H9 (cell line): Measurements from ENCODE around the gene RGS3. TPM values are rescaled to one million over a fixed set of nuclear protein-coding genes. Genes with fewer than 3 reads are reported as not detected.

ENCODE experiments used
- DNase-seq: peaks from one replicate; pipeline ENCODE4 v3.0.0-alpha.2; 2017
- H2AFZ ChIP-seq: one replicate; pipeline ENCODE4 v1.6.1; 2013; ENCODE audit warnings: mild to moderate bottlenecking, low read length, control low read depth, moderate library complexity
- H2AK5ac ChIP-seq: 2 replicates; pipeline ENCODE4 v1.6.1; 2013; ENCODE audit warnings: low read length, control low read depth, mixed read lengths; ENCODE audit not compliant: insufficient read length
- H2BK120ac ChIP-seq: one replicate; pipeline ENCODE4 v1.6.1; 2013; ENCODE audit warnings: low read depth, mild to moderate bottlenecking, low read length, control low read depth, inconsistent platforms; ENCODE audit not compliant: poor library complexity, severe bottlenecking
- H2BK12ac ChIP-seq: 2 replicates; pipeline ENCODE4 v1.6.1; 2013; ENCODE audit warnings: low read length, control low read depth, mixed read lengths, low read depth; ENCODE audit not compliant: insufficient read length
- H2BK15ac ChIP-seq: 2 replicates; pipeline ENCODE4 v1.6.1; 2013; ENCODE audit warnings: low read depth, low read length, control low read depth
- H2BK20ac ChIP-seq: one replicate; pipeline ENCODE4 v1.6.1; 2013; ENCODE audit warnings: low read depth, mild to moderate bottlenecking, low read length, control low read depth, inconsistent platforms; ENCODE audit not compliant: poor library complexity, severe bottlenecking
- H2BK5ac ChIP-seq: 2 replicates; pipeline ENCODE4 v1.6.1; 2013; ENCODE audit warnings: low read length, control low read depth, mixed read lengths; ENCODE audit not compliant: insufficient read length
- H3K14ac ChIP-seq: 2 replicates; pipeline ENCODE4 v1.6.1; 2013; ENCODE audit warnings: low read length, control low read depth; ENCODE audit not compliant: insufficient read depth
- H3K18ac ChIP-seq: 2 replicates; pipeline ENCODE4 v1.6.1; 2013; ENCODE audit warnings: low read depth, mild to moderate bottlenecking, mixed read lengths, low read length, control low read depth; ENCODE audit not compliant: insufficient read length
- H3K23ac ChIP-seq: 2 replicates; pipeline ENCODE4 v1.6.1; 2013; ENCODE audit warnings: low read length, control low read depth, mixed read lengths, low read depth; ENCODE audit not compliant: insufficient read length
- H3K23me2 ChIP-seq: 2 replicates; pipeline ENCODE4 v1.6.1; 2013; ENCODE audit warnings: low read depth, mild to moderate bottlenecking, mixed read lengths, low read length, control low read depth; ENCODE audit not compliant: insufficient read length, poor library complexity, severe bottlenecking
- H3K27ac ChIP-seq: 2 replicates; pipeline ENCODE4 v1.5.1; 2013; ENCODE audit warnings: low read length, control low read depth, mixed read lengths, low read depth; ENCODE audit not compliant: insufficient read length
- H3K27me3 ChIP-seq: 2 replicates; pipeline ENCODE4 v1.6.1; 2013; ENCODE audit warnings: low read length, control low read depth, inconsistent platforms; ENCODE audit not compliant: insufficient read depth
- H3K4ac ChIP-seq: 2 replicates; pipeline ENCODE4 v1.6.1; 2013; ENCODE audit warnings: low read depth, mild to moderate bottlenecking, control low read depth, inconsistent platforms, low read length, moderate library complexity
- H3K4me1 ChIP-seq: 2 replicates; pipeline ENCODE4 v1.6.1; 2013; ENCODE audit warnings: low read length, control low read depth, inconsistent platforms; ENCODE audit not compliant: insufficient read depth
- H3K4me2 ChIP-seq: 2 replicates; pipeline ENCODE4 v1.6.1; 2013; ENCODE audit warnings: low read length, control low read depth, mixed read lengths; ENCODE audit not compliant: insufficient read length, insufficient read depth
- H3K56ac ChIP-seq: 2 replicates; pipeline ENCODE4 v1.6.1; 2013; ENCODE audit warnings: low read depth, mild to moderate bottlenecking, mixed read lengths, low read length, control low read depth; ENCODE audit not compliant: insufficient read length
- H3K79me1 ChIP-seq: 2 replicates; pipeline ENCODE4 v1.6.1; 2013; ENCODE audit warnings: low read depth, mild to moderate bottlenecking, moderate library complexity, low read length, control low read depth, inconsistent platforms; ENCODE audit not compliant: insufficient read depth, poor library complexity, severe bottlenecking
- H3K79me2 ChIP-seq: 2 replicates; pipeline ENCODE4 v1.6.1; 2013; ENCODE audit warnings: low read length, control low read depth, inconsistent platforms; ENCODE audit not compliant: insufficient read depth
- H3K9ac ChIP-seq: 2 replicates; pipeline ENCODE4 v1.6.1; 2013; ENCODE audit warnings: low read length, control low read depth, mixed read lengths; ENCODE audit not compliant: insufficient read length; ENCODE audit errors: extremely low read depth
- H3K9me3 ChIP-seq: one replicate; pipeline ENCODE4 v1.6.1; 2013; ENCODE audit warnings: low read depth, low read length, inconsistent platforms; ENCODE audit not compliant: control insufficient read depth
- H3T11ph ChIP-seq: one replicate; pipeline ENCODE4 v1.6.1; 2013; ENCODE audit warnings: mild to moderate bottlenecking, low read length, control low read depth, inconsistent platforms
- H4K20me1 ChIP-seq: one replicate; pipeline ENCODE4 v1.6.1; 2013; ENCODE audit not compliant: control insufficient read depth, insufficient read length, insufficient read depth
- H4K5ac ChIP-seq: 2 replicates; pipeline ENCODE4 v1.6.1; 2013; ENCODE audit warnings: low read depth, mild to moderate bottlenecking, mixed read lengths, low read length, control low read depth; ENCODE audit not compliant: insufficient read length
- H4K8ac ChIP-seq: replicated peaks from 2 replicates; pipeline ENCODE4 v1.6.1; 2013; ENCODE audit warnings: low read length, control low read depth, mixed read lengths, low read depth; ENCODE audit not compliant: insufficient read length
- H4K91ac ChIP-seq: 2 replicates; pipeline ENCODE4 v1.6.1; 2013; ENCODE audit warnings: low read depth, mild to moderate bottlenecking, moderate library complexity, mixed read lengths, low read length, control low read depth; ENCODE audit not compliant: insufficient read length
- H3K27ac Mint-ChIP-seq, 3 experiments: 2 replicates in 2 of 3; 3 replicates in 1 of 3; pipeline ENCODE4 v1.8.0; 2020 to 2021; ENCODE audit warnings: mixed read lengths in 3 of 3, mild to moderate bottlenecking in 1 of 3, moderate library complexity in 1 of 3
- H3K27me3 Mint-ChIP-seq: 2 replicates; pipeline ENCODE4 v1.8.0; 2021; ENCODE audit warnings: low read depth, mild to moderate bottlenecking, moderate library complexity, mixed read lengths
- H3K36me3 Mint-ChIP-seq, 3 experiments: 2 replicates in 2 of 3; 3 replicates in 1 of 3; pipeline ENCODE4 v1.8.0; 2020 to 2021; ENCODE audit warnings: low read depth in 3 of 3, mixed read lengths in 3 of 3; ENCODE audit not compliant: insufficient read depth in 1 of 3
- H3K4me1 Mint-ChIP-seq, 2 experiments: 2 replicates each; pipeline ENCODE4 v1.8.0; 2020; ENCODE audit warnings: mixed read lengths in 2 of 2
- H3K4me3 Mint-ChIP-seq, 2 experiments: 2 replicates in 1 of 2; 3 replicates in 1 of 2; pipeline ENCODE4 v1.8.0; 2020 to 2021; ENCODE audit warnings: mild to moderate bottlenecking in 2 of 2, mixed read lengths in 2 of 2, moderate library complexity in 1 of 2
- H3K9me3 Mint-ChIP-seq, 2 experiments: 2 replicates in 1 of 2; 3 replicates in 1 of 2; pipeline ENCODE4 v1.8.0; 2020; ENCODE audit warnings: mild to moderate bottlenecking in 2 of 2, mixed read lengths in 2 of 2, moderate library complexity in 1 of 2
- WGBS: extraction: QIAGEN DNeasy Blood & Tissue Kit; methylation state at CpG from one replicate; pipeline ENCODE4 v1.1.7; 2013; ENCODE audit warnings: missing lambda C conversion rate, low lambda C conversion rate, mixed read lengths; ENCODE audit not compliant: insufficient read length; ENCODE audit errors: extremely low coverage; 5-methylcytosine and 5-hydroxymethylcytosine counted together
- total RNA-seq: library from RNA; stranded (reverse); gene quantifications from 2 replicates; pipeline ENCODE4 v1.2.1, GENCODE V29; 2021
- TF ChIP-seq, protein P1 (sequence below): fragments of 200-600 bp; sonication (generic); conservative IDR thresholded peaks from 3 replicates; pipeline ENCODE4 v1.8.0; 2021; ENCODE audit warnings: antibody characterized with exemption, mild to moderate bottlenecking

RGS3 gene
- total RNA-seq, 1 experiment from 2014 or later = 13.9 TPM

GRCh38 chr9:113426701-113427100 is 36.8 kb upstream of the RGS3 start:
- Mint-ChIP-seq H3K36me3 (no peaks in the 10 kb centered on the region), H3K27me3 (peaks cover 9% of the 10 kb centered on the region), H3K4me1 (peaks cover 11 to 12% of the 10 kb centered on the region in 2 experiments), H3K9me3 (no peaks in the 10 kb centered on the region), H3K27ac (no peak overlapping the region; a peak in 1 of 7 replicates), H3K4me3 (no peak overlapping the region)
- H3K79me1 ChIP-seq = no peaks in the 10 kb centered on the region
- no peak overlapping the region for H3K9ac ChIP-seq
- no peak overlapping the region for H2AFZ ChIP-seq
- no peak overlapping the region for H4K8ac ChIP-seq
- TF ChIP-seq, protein P1, sequence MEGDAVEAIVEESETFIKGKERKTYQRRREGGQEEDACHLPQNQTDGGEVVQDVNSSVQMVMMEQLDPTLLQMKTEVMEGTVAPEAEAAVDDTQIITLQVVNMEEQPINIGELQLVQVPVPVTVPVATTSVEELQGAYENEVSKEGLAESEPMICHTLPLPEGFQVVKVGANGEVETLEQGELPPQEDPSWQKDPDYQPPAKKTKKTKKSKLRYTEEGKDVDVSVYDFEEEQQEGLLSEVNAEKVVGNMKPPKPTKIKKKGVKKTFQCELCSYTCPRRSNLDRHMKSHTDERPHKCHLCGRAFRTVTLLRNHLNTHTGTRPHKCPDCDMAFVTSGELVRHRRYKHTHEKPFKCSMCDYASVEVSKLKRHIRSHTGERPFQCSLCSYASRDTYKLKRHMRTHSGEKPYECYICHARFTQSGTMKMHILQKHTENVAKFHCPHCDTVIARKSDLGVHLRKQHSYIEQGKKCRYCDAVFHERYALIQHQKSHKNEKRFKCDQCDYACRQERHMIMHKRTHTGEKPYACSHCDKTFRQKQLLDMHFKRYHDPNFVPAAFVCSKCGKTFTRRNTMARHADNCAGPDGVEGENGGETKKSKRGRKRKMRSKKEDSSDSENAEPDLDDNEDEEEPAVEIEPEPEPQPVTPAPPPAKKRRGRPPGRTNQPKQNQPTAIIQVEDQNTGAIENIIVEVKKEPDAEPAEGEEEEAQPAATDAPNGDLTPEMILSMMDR = no peak
- no peak overlapping the region for H3K27ac ChIP-seq
- H2BK120ac ChIP-seq = no peak overlapping the region
- no peaks in the 10 kb centered on the region for H4K20me1 ChIP-seq
- no peak overlapping the region for H3K18ac ChIP-seq
- H3K23ac ChIP-seq = no peak overlapping the region
- H3K4me2 ChIP-seq = no peak overlapping the region
- H2BK5ac ChIP-seq = no peak overlapping the region
- no peak for DNase-seq
- H3K4ac ChIP-seq = no peak overlapping the region
- H4K91ac ChIP-seq = no peak overlapping the region
- H3K23me2 ChIP-seq = no peaks in the 10 kb centered on the region
- H3K27me3 ChIP-seq = no peaks in the 10 kb centered on the region; the same call in 1 of the 2 replicates
- no CpG with 5 or more reads among the region's 1 CpG for WGBS
- no peaks in the 10 kb centered on the region for H3K79me2 ChIP-seq
- H4K5ac ChIP-seq = no peak overlapping the region
- no peak overlapping the region for H2BK12ac ChIP-seq
- no peaks in the 10 kb centered on the region for H3K9me3 ChIP-seq
- no peak overlapping the region for H3K56ac ChIP-seq
- no peak overlapping the region for H2BK20ac ChIP-seq
- H3K14ac ChIP-seq = no peak overlapping the region
- no peak overlapping the region for H2BK15ac ChIP-seq
- no peaks in the 10 kb centered on the region; the same call in 1 of the 2 replicates for H3K4me1 ChIP-seq
- no peak overlapping the region for H3T11ph ChIP-seq
- H2AK5ac ChIP-seq = no peak overlapping the region
